Loucy (cell line): Measurements from ENCODE around the gene FREM1.

Experiments
- H2AFZ ChIP-seq: fragments of 200-600 bp; sonication (generic); 2 replicates; pipeline ENCODE4 v1.6.0; 2016; ENCODE audit warnings: antibody characterized with exemption, mild to moderate bottlenecking, low read length, moderate library complexity
- H3F3A ChIP-seq: fragments of 200-600 bp; 2 replicates; pipeline ENCODE4 v1.6.0; 2016; ENCODE audit warnings: antibody characterized with exemption, low read depth, mild to moderate bottlenecking
- H3K27me3 ChIP-seq: fragments of 200-600 bp; sonication (generic); 2 replicates; pipeline ENCODE4 v1.6.1; 2014; ENCODE audit warnings: low read length, mild to moderate bottlenecking; ENCODE audit not compliant: insufficient read depth, poor library complexity, severe bottlenecking
- H3K36me3 ChIP-seq: fragments of 200-600 bp; sonication (generic); 2 replicates; pipeline ENCODE4 v1.6.1; 2016; ENCODE audit warnings: low read length; ENCODE audit not compliant: insufficient read depth
- H3K4me1 ChIP-seq: fragments of 200-600 bp; sonication (generic); 2 replicates; pipeline ENCODE4 v1.5.1; 2014; ENCODE audit warnings: low read length, mild to moderate bottlenecking; ENCODE audit not compliant: insufficient read depth, poor library complexity, severe bottlenecking
- H3K4me2 ChIP-seq: fragments of 200-600 bp; sonication (generic); 2 replicates; pipeline ENCODE4 v1.6.0; 2014; ENCODE audit warnings: antibody characterized with exemption, low read length, low read depth, mild to moderate bottlenecking; ENCODE audit not compliant: poor library complexity, severe bottlenecking
- H3K4me3 ChIP-seq: fragments of 200-600 bp; sonication (generic); 2 replicates; pipeline ENCODE4 v1.5.1; 2014; ENCODE audit warnings: low read length, mild to moderate bottlenecking, mixed read lengths; ENCODE audit not compliant: poor library complexity, severe bottlenecking
- H3K79me2 ChIP-seq: fragments of 200-600 bp; sonication (generic); 2 replicates; pipeline ENCODE4 v1.6.1; 2014; ENCODE audit warnings: low read length; ENCODE audit not compliant: insufficient read depth
- H3K9ac ChIP-seq: fragments of 200-600 bp; sonication (generic); 2 replicates; pipeline ENCODE4 v1.6.0; 2014; ENCODE audit warnings: mild to moderate bottlenecking, low read depth, low read length, moderate library complexity; ENCODE audit not compliant: poor library complexity, severe bottlenecking
- H3K9me2 ChIP-seq: fragments of 200-600 bp; sonication (generic); replicated peaks from 2 replicates; pipeline ENCODE4 v1.6.1; 2016; ENCODE audit warnings: low read depth, low read length, mixed read lengths
- H3K9me3 ChIP-seq: fragments of 200-600 bp; sonication (generic); 2 replicates; pipeline ENCODE4 v1.6.1; 2014; ENCODE audit warnings: mild to moderate bottlenecking, antibody characterized with exemption, low read length, low read depth; ENCODE audit not compliant: insufficient read depth
- H4K20me1 ChIP-seq: fragments of 200-600 bp; sonication (generic); 2 replicates; pipeline ENCODE4 v1.6.0; 2014; ENCODE audit warnings: antibody characterized with exemption, low read length, mild to moderate bottlenecking; ENCODE audit not compliant: insufficient read depth, poor library complexity, severe bottlenecking
- EZH2phosphoT487 ChIP-seq: fragments of 200-600 bp; IDR thresholded peaks from 2 replicates; pipeline ENCODE4 v1.6.1; 2018; ENCODE audit warnings: antibody characterized with exemption, mild to moderate bottlenecking, moderate library complexity, borderline replicate concordance
- TF ChIP-seq, protein P1 (sequence below): fragments of 200-600 bp; sonication (generic); conservative IDR thresholded peaks from 2 replicates; pipeline ENCODE4 v1.5.1; 2014; ENCODE audit warnings: mild to moderate bottlenecking, antibody characterized with exemption, low read length

The FREM1 gene

DNA sequence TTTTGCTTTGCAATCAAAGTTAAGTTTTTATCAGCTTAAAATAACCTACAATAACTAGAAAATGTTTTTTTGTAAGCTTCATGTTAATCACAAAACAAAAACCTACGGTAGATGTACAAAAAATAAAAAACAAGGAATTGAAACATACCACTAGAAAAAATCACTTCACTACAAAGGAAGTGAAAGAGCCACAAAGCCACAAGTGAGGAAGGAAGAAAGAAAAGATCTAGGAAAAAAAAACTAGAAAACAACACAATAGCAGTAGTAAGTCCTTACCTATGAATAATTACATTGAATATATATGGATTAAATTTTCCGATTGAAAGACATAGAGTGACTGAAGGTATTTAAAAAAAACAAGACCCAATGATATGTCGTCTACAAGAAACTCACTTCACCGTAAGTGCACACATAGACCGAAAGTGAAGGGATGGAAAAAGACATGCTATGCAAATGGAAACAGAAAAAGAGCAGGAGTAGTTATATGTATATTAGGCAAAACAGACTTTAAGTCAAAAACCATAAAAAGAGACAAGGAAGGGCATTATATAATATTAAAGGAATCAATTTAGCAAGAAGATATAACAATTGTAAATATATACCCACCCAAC is 203.6 kb downstream of the FREM1 start:
- Histone ChIP-seq H3F3A (no peaks in the 10 kb centered on the region), H3K79me2 (no peaks in the 10 kb centered on the region), H3K36me3 (no peaks in the 10 kb centered on the region), H2AFZ (no peak overlapping the region), H3K9ac (no peak overlapping the region), H3K4me2 (no peak overlapping the region), H3K27me3 (peaks cover 3% of the 10 kb centered on the region), H3K4me1 (no peaks in the 10 kb centered on the region), H3K4me3 (no peak overlapping the region), H3K9me3 (peaks cover 11% of the 10 kb centered on the region; the same call in 1 of the 2 replicates), H3K9me2 (no peaks in the 10 kb centered on the region), H4K20me1 (no peaks in the 10 kb centered on the region)
- TF ChIP-seq EZH2phosphoT487: no peak
- TF ChIP-seq, protein P1, sequence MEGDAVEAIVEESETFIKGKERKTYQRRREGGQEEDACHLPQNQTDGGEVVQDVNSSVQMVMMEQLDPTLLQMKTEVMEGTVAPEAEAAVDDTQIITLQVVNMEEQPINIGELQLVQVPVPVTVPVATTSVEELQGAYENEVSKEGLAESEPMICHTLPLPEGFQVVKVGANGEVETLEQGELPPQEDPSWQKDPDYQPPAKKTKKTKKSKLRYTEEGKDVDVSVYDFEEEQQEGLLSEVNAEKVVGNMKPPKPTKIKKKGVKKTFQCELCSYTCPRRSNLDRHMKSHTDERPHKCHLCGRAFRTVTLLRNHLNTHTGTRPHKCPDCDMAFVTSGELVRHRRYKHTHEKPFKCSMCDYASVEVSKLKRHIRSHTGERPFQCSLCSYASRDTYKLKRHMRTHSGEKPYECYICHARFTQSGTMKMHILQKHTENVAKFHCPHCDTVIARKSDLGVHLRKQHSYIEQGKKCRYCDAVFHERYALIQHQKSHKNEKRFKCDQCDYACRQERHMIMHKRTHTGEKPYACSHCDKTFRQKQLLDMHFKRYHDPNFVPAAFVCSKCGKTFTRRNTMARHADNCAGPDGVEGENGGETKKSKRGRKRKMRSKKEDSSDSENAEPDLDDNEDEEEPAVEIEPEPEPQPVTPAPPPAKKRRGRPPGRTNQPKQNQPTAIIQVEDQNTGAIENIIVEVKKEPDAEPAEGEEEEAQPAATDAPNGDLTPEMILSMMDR: no peak

DNA sequence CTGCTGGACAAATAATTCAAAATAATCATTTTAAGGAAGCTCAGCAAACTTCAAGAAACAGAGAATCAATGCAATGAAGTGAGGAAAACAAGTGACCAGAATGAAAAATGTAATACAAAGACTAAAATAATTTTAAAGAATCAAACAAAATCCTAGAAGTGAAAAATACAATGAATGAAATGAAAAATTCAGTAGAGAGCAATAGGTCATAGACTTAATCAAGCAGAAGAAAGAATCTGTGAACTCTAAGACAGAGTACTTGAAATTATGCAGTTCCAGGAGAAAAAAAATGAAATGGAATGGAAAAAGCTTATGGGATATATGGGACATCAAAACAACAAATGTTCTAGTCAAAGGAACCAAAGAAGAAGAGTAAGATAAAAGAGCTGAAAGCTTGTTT is 205.1 kb downstream of the FREM1 start:
- no peak for TF ChIP-seq EZH2phosphoT487
- TF ChIP-seq, protein P1: no peak
- Histone ChIP-seq H3K4me1 (no peaks in the 10 kb centered on the region), H3F3A (no peaks in the 10 kb centered on the region), H4K20me1 (no peaks in the 10 kb centered on the region), H3K4me3 (no peak overlapping the region), H3K36me3 (no peaks in the 10 kb centered on the region), H3K4me2 (no peak overlapping the region), H3K79me2 (no peaks in the 10 kb centered on the region), H3K27me3 (peaks cover 18% of the 10 kb centered on the region), H3K9me2 (no peaks in the 10 kb centered on the region), H3K9ac (no peak overlapping the region), H2AFZ (no peak overlapping the region), H3K9me3 (peaks cover 10% of the 10 kb centered on the region; the same call in 1 of the 2 replicates)

DNA sequence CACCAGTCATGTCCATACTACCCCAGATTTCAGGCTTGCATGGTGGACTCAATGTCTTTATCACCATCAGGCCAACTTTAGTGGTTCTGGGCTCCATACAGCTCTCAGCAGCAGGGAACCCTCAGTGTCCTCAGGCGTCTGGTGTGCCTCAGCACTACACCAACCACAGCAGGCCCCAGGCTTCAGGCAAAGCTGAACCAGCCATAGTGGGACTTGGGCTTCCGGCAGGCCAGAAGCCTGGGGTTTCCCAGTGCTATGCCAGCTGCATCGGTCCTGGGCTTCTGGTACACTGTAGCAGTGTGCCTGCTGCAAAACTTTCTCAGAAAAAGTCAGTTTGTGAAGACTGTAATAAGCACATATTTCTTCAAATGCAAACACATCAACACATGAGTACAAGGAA is 205.9 kb downstream of the FREM1 start:
- Histone ChIP-seq H3K9me2 (no peaks in the 10 kb centered on the region), H3K27me3 (peaks cover 24% of the 10 kb centered on the region), H2AFZ (no peak overlapping the region), H3F3A (no peaks in the 10 kb centered on the region), H3K4me2 (no peak overlapping the region), H3K36me3 (no peaks in the 10 kb centered on the region), H3K4me3 (no peak overlapping the region), H3K4me1 (no peaks in the 10 kb centered on the region), H3K79me2 (no peaks in the 10 kb centered on the region), H3K9me3 (peaks cover 8% of the 10 kb centered on the region; the same call in 1 of the 2 replicates), H3K9ac (no peak overlapping the region), H4K20me1 (no peaks in the 10 kb centered on the region)
- TF ChIP-seq, protein P1: no peak
- no peak for TF ChIP-seq EZH2phosphoT487
